Lower leg skin (tissue), 3 donors: ENCODE results near the gene SLC37A2.

ENCODE experiments used
- CTCF ChIP-seq, 3 donors: fragments of 450-650 bp; IDR thresholded peaks; one replicate each; pipeline ENCODE4 v1.5.1; 2016; ENCODE audit warnings: antibody characterized with exemption in 3 of 3, mild to moderate bottlenecking in 3 of 3, moderate library complexity in 2 of 3
- POLR2A ChIP-seq, 2 donors: fragments of 450-650 bp; IDR thresholded peaks; one replicate each; pipeline ENCODE4 v1.6.1; 2016 to 2017; ENCODE audit warnings: antibody characterized with exemption in 2 of 2, mild to moderate bottlenecking in 1 of 2, moderate library complexity in 1 of 2

- no peak for TF ChIP-seq CTCF (IDR thresholded peaks at IDR 0.05)
- no peak for TF ChIP-seq POLR2A (IDR thresholded peaks at IDR 0.05)
Measured at GRCh38 chr11:125128450-125128849, 65.3 kb downstream of the SLC37A2 start.
